ENCODE results near the gene EGFL8. TPM values are rescaled to one million over a fixed set of nuclear protein-coding genes. Genes with fewer than 3 reads are reported as not detected.

EGFL8 gene
- total RNA-seq, 1 donor from 2014 or later: 1.9 TPM

DNA sequence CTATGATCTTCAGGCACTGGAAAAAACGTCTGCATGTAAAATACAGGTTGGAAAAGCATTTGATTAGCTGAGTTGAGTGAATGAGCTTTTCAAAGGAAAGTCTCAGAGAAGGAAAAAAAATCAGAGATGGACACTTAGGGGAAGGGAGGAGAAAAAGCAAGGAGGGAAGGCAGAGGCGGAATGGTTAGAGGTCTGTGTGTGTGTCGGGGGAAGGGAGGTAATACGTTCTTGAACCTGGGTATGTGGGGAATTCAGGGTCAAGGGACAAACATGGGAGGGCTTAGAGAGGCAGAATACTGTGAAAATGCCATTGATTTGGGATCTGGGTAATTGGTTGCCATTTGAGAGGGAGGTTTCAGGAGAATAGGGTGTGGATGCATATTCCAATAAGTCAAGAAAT, 17.7 kb upstream of the EGFL8 start:
- no peak for DNase-seq (ENCODE audit: low spot score)

DNA sequence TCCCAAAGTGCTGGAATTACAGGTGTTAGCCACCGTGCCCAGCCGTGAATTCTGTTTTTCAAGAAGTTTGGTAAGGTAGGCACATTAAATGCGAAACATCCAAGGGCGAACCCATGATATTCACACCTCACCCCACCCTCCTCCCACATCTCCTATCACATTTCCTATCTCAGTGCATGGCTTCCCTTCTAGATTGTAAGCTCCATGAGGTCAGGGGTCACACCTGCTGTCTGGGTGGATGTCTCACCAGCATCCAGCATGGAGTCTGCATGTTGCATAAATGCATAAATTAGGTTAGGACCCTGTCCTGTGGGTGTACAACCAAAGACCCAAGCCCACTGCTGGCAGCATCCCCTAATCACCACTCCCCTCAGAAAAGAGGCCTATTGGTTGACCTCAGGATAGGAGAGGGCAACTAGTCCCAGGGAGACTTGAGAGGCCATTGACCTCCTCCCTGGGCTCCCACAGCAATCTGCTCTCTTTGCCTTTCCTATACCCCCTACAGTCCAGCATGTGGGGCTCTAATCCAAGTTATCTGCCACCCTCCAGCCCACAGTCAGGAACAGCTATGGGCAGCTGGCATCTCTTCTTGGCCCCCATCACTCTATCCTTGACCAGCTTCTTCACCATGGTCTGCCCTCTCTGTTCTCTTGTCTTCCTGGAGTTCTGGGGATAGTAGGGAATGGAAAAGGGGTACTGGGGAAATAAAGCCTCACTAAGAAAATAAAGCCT, 16.8 kb upstream of the EGFL8 start:
- DNase-seq (ENCODE audit: low spot score): no peak

DNA sequence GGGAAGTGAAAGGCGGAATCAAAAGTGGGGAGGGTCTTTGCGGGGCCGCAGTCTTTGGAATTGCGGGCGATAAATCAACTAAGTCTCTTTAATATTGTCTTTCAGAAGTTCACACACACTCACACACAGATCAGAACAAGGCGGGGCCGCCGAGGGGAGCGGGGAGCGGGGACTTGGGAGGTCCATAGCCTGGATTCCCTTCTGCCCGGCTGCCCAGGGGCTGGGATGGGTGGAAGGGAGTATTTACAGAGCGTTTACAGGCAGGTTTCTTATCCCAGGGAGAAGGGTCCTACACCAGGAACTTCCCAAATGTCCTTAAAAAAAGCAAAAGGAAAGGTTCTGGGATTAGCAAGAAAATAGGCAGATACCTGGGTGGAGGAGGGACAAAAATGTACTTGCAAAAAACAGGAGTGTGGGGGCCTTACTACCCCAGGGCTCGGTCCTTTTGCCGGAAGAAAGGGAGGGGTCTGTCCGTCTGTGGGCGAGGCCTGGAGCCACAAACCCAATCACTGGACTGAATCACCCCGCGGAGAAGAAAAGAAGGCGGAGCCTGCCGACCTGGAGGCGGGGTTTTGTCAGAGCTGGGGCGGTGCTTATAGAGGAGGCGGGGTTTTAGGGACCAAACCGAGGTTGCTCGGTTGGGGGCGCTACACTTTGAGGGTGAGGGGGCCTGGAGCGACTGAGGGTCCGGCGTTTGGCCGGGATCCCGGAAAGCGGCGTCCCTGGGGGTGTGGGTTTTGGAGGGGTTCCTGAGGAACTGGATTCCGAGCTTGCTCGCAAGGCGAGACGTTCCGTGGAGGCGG, 15.9 kb upstream of the EGFL8 start:
- DNase-seq (ENCODE audit: low spot score): peak; percentile 48

DNA sequence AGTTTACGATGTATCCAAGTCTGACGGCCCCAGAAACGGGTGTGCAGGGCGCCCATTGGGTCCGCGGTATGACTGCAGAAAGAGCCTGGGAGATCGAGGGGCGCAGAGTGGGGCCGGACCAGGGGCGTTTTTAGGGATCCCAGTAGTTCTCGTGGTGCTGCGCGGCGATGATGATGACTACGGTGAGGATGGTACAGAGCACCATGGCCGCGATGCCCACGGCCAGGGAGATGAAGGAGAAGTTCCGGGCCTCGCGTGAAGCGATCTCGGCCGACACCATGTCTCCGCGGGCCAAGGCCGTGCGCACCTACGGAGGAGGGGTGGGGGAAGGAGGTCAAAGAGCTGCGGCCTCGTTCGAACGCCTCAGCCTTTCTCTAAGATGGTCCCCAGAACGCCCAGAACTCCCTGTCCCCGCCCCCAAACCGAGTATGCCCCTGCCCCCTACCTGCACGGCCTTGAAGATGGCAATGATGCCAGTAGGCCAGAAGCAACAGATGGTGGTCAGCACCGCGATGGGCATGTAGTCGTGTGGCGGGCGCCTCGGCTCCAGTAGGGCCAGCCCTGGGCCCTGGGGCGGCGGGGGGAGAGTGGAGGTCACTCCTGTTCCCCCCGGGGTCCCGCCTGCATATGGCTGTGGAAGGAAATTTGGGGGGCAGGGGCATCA, 15.2 kb upstream of the EGFL8 start:
- no peak for DNase-seq (ENCODE audit: low spot score)

DNA sequence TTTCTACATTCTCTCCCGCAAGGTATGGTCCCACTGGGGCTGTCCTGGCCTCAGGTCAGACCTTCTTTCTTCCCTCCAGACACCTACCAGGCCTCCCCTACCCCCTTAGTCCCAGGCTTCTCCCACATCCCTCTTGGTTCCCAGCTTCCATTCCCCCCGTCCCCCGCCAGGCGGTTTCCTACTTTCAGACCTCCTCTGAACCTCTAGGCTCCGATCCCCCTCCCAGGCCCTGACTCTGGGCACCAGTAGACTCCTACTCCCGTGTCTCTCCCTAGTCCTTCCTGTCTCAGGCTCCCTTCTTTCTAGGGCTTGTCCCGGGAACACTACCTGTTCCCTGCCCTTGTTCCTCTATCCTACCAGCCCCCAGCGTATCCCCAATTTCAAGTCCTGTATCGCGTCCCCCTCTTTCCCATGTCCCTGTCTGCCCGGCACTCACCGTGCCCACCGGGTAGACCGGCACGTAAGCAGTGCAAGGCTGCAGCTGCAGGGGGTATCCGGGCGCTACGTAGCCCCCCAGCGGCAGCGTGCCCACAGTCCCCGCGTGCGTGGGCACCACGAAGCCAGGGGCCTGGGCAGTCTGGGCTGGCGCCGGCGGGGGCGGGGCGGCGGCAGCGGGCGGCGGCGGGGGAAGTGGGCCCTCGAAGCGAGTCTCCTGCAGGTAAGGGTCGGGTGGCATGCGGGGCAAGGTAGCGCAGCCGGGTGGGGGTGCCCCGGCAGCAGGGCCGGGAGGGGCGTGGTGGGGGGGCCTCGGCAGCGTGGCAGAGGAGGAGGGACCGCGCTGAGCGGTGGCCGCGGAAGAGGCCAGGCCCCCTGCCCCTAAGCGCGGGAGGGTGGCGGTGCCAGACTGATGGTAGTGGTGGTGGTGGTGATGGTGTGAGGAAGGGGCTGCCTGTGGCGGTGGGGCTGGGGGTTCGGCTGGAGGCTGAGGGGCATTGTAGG, 14.2 kb upstream of the EGFL8 start:
- no peak for DNase-seq (ENCODE audit: low spot score)

DNA sequence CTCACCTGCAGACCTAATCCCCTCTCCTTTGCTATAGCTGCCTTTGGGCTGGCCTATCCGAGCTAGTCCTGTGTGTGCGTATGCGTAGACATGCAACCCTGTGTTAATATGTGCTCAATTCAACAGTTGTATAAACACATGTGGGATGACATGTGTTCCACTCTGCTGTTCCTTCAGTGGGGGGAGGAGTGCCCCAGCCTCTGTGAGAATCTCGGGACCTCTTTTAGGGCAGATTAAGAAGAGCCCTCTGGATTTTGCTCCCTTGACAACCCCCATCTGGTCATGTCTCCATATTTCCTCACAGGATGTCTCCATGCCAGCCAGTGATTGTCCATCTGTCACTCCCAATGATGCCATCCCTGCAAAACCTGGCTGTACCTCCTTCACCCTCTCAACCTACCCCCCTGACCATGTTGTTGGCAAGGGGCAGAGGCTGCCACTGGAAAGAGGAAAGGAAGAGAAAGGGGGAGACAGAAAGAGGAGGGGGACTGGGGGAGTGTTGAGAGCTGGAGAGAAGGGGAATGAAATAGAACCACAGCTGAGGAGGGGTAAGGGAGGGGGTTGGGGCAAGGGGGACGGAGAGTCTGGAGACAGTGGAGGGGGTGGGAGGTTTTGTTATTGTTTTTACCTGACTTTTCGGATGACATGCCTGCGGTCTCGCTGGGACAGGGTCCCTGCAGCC, 13.1 kb upstream of the EGFL8 start:
- no peak for DNase-seq (ENCODE audit: low spot score)

DNA sequence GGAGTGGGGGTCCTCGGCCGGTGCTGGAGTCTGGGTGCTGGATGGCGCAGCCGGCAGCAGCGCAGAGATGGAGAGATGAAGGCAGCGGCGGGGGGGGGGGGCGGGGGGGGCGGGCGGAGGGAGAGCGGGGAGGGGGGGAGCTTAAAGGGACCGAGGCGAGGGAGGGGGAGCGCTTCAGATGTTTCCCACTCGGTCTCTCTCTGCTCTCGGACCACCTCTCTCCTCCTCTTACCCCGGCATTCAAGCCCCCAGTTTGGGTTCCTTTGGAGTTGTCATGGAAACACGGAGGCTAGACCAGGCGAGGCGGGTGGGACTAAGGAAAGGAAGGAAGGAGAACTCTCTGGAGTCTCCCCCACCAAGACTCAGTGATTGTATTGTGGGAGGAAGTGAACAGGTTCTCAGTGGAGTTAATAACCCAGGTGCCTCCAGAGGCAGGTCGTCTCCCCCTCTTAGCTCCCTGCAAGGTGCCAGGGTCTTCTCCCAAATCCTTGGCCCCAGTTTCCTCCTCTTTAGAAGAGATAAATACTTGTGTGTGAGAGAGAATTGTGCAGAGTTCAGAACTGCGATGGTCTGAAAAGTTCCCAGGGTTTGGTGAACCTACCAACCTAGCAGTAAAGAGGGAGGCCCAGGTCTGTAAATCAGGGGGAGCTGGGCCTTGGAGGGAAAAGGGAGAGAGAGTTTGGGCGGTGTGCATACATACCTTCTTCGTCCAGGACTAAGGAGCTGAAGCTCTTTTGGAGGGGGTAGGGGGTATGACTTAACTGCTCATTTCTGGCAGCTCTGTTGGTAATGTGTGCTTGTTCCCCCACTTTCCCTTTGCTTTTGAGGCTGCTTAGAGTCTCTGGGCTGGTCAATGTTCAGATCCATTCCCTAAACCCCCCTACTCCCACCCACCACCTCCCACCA, 12.3 kb upstream of the EGFL8 start, which contains the start of gene PRRT1:
Gene PRRT1 (minus strand): TSS at position 77 of the 906 bp plus-strand sequence. CDS start 112 bp downstream, outside the sequence.
- no peak for DNase-seq (ENCODE audit: low spot score)

DNA sequence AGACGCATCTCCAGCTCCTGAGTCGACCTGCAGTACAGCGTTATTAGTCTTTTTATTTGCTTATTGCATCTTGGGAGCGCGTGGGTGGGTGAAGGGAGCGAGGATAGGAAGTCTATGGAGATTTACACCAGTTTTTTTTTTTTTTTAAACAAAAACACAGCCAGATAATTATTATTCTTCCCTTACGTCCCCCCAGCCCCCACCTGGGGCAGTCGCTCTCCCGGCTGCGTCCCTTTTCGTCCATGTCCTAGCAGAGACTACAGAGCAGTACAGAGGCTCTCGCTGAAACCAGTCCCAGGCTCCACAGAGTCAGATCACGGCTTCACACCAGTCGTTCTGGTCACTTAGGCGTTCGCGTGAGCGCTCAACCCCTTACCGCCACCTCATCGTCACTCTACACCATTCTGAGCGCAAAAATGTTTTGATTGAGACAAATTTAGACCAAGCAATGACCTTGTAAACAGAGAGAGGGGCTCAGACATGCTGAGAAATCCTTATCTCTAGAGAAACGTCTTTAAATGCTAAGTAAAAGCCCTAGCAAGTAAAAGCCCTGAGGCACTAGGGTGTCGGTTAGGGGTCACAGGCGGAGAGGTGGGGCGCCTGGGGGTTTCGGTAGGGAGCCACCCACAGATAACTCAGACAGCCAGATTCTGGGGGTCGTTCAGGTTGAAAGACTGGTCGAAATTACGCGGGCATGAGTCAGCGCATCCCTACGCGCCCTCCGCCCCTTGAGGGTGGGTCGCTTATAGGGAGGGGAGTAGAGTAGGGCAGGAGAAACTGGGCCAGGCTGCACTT, 11.4 kb upstream of the EGFL8 start:
- peak; percentile 71 for DNase-seq (ENCODE audit: low spot score)

DNA sequence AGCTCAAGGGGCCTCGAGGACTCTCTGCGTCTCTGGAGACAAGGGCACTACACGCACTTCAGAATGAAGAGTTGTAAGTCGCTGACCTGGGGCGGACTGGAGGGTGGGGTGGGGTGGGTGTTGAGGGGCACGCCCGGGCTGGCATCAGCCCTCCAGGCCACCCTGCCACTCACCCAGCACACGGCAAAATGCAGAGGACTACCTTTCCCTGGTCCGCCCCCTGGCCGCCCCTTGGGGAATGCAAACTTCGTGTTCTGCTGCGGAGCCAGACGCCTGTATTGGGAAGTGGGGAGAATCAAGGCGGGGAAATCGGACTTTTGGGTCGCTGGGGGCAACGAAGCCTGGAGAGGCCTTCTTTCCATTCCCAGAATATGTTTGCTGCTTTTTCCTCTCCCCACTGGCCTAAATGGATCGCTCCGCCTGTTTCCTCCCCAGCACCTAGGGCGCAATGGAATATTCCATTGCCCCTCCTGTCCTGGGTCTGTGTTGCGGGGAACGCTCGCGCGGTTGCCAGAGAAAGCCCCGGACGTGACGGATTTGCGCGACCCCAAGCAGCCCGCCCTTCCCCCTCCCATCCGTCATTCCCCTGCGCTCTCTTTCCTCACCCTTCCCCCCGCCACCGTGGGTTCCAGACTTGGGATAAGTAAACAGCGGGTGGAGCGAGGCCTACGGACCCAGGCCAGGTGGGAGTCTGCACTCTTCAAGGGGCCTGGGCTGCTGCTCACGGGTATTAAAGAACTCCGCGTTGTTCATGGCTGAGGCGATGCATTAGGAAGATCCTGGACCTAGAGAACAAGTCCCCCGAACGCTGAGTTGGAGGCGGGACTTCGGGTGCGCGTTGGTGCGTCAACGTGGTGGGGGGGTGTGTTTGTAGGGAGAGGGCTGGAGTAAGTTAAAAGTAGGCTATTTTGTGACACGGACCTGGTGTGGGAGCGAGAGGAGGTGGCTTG, 10.6 kb upstream of the EGFL8 start, which contains the start of gene PPT2:
Gene PPT2 (plus strand): TSS at position 578 of the 950 bp plus-strand sequence. CDS start 454 bp downstream, outside the sequence.
- peak; percentile 95 for DNase-seq (ENCODE audit: low spot score)

DNA sequence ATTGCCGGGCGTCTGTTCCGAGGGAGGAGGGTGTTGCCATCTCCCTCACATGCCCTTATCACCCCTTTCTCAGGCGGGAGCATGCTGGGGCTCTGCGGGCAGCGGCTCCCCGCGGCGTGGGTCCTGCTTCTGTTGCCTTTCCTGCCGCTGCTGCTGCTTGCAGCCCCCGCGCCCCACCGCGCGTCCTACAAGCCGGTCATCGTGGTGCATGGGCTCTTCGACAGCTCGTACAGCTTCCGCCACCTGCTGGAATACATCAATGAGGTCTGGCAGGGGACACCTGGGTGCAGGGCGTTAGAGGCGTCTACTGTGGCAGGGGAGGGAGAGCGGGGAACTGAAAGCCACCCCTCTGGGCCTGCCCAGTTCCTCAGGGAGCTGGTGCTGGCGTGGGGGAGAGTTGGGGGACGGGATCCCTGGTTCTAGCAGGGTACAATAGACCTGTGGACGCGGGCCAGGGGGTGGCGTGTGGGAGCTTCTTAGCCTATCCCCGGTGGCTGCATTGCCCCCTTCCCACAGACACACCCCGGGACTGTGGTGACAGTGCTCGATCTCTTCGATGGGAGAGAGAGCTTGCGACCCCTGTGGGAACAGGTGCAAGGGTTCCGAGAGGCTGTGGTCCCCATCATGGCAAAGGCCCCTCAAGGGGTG, 9.8 kb upstream of the EGFL8 start:
- DNase-seq (ENCODE audit: low spot score): peak; percentile 72

DNA sequence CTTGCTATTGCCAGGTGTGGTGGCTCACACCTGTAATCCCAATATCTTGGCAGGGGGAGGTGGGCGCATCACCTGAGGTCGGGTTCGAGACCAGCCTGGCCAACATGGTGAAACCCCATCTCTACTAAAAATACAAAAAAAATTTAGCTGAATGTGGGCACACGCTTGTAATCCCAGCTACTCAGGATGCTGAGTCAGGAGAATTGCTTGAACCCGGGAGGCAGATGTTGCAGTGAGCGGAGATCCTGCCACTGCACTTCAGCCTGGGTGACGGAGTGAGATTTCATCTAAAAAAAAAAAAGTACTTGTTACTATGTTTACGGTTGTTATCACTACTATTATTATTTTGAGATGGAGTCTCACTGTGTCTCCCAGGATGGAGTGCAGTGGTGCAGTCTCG, 7.5 kb upstream of the EGFL8 start:
- DNase-seq (ENCODE audit: low spot score): no peak

DNA sequence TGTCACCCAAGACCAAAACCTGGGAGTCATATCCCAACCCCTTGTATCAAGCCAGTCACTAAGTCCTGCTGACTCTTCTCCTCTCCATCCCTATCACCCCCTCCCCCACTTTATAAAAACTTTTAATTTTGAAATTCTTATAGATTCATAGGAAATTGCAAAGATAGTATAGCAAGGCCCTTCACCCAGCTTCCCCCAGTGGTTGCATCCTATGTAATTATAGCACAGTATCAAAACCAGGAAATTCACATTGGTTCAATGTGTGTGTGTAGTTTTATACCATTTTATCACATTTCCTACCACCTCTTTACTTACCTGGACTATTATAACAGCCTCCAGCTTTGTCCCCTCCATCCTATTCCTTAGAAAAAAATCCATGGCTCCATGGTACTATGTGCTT, 6.3 kb upstream of the EGFL8 start:
- DNase-seq (ENCODE audit: low spot score): no peak

DNA sequence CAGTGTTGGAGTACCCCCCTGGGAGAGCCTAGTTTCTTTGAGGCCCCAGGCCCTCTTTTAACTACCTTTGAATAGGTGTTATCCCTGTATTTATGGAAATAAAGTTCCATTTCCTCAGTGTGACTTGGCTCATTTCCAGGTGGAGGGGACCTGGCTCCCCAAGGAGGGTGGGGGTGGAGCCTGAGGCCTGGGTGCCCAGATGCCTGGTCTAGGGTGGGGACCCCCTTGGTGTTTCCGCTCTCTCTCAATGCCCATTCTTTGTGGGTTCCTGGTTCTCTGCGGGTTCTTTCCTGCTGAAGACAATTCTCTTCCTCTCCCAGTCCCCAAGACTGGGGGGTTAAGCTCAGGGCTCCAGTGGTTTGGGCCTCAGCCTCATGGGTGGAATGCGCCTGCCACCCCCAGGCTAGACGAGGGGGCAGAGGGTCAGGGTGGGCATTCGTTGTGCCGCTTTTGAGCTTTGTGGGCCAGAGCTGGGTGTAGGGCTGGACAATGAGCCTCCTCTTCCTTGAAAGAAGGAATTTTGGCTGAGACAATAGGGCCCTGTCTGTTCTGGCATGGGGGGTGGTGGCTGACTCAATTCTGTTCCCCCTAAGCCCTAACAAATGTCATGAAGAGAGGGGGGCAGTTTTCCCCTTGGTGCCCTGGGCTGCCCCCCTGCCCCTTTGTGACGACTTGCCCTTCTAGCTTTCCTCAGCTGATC, 686 bp upstream of the EGFL8 start:
- no peak for DNase-seq (ENCODE audit: low spot score)

DNA sequence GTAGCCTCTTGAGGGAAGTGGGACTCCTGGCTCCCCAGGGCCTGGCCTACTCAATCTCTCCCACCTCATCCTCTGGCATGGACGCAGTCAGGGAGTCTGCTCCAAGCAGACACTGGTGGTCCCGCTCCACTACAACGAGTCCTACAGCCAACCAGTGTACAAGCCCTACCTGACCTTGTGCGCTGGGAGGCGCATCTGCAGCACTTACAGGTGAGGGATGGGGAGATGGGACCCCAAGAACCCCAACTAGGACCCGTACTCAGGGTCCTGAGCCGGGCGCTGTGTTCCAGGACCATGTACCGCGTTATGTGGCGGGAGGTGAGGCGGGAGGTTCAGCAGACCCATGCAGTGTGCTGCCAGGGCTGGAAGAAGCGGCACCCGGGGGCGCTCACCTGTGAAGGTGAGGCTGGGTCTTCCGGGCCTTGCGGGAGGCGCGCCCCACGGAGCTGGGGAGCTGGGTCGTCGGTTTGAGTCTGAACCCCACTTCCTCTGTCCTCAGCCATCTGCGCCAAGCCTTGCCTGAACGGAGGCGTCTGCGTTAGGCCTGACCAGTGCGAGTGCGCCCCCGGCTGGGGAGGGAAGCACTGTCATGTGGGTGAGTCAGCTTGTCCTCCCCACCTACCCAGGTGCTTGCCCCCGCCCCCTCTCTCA, 2.1 kb downstream of the EGFL8 start:
- DNase-seq (ENCODE audit: low spot score): no peak

DNA sequence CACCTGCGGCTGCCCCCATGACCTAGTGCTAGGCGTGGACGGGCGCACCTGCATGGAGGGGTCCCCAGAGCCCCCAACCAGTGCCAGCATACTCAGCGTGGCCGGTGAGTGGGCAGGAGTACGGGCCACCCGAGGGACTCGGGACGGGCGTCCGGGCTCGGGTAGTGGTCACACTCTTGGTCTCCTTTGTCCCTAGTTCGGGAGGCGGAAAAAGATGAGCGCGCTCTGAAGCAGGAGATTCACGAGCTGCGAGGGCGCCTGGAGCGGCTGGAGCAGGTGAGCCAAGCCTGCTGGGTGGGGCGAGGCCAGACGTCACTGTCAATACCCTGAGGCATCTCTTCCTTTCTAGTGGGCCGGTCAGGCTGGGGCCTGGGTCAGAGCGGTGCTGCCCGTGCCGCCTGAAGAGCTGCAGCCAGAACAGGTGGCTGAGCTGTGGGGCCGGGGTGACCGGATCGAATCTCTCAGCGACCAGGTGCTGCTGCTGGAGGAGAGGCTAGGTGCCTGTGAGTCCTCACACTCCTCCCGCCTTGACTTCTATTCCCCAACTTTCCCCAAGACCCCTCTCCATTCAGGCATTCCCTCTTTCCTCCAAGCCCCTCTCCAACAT, 2.9 kb downstream of the EGFL8 start:
- no peak for DNase-seq (ENCODE audit: low spot score)
